A172 (cell line): Measurements from ENCODE around the gene CTNNA2. TPM values are rescaled to one million over a fixed set of nuclear protein-coding genes. Genes with fewer than 3 reads are reported as not detected.
"Not testable (repeated sequence)": the region's sequence is repeated elsewhere in the genome, so short reads cannot be mapped to it uniquely, and the experiment has no call there.

Experiments used
- DNase-seq: peaks from one replicate; pipeline ENCODE4 v3.0.0-alpha.2; 2015; ENCODE audit warnings: low spot score
- total RNA-seq: library from RNA; depleted of rRNA; stranded (reverse); fragments of >200 nt; shearing (Covaris generic); gene quantifications from 2 replicates; pipeline ENCODE4 v1.2.3, GENCODE V29; 2014

The CTNNA2 gene
- total RNA-seq, 1 experiment from 2014 or later: 0.31 TPM

GRCh38 chr2:80195034-80195433, 682.2 kb downstream of the CTNNA2 start:
- no peak for DNase-seq

GRCh38 chr2:80198042-80198441, 685.2 kb downstream of the CTNNA2 start:
- DNase-seq: no peak

GRCh38 chr2:80199504-80199903, 686.7 kb downstream of the CTNNA2 start:
- DNase-seq: no peak

- DNase-seq: not testable (repeated sequence)
These were observed 691.1 kb downstream of the CTNNA2 start for GRCh38 chr2:80203929-80204328.

GRCh38 chr2:80205498-80205897, 692.6 kb downstream of the CTNNA2 start:
- DNase-seq: no peak

GRCh38 chr2:80209458-80209857, 696.6 kb downstream of the CTNNA2 start:
- no peak for DNase-seq

GRCh38 chr2:80217446-80217845, 704.6 kb downstream of the CTNNA2 start:
- DNase-seq: no peak

- DNase-seq: no peak
These were observed 709.8 kb downstream of the CTNNA2 start for GRCh38 chr2:80222644-80223043.

- no peak for DNase-seq
These were observed 718.6 kb downstream of the CTNNA2 start for GRCh38 chr2:80231421-80231820.

GRCh38 chr2:80233333-80233732, 720.5 kb downstream of the CTNNA2 start:
- no peak for DNase-seq

- DNase-seq: peak; percentile 44
These were observed 726.0 kb downstream of the CTNNA2 start for GRCh38 chr2:80238692-80239469.

GRCh38 chr2:80242355-80242910, 729.6 kb downstream of the CTNNA2 start:
- no peak for DNase-seq

- no peak for DNase-seq
These were observed 732.2 kb downstream of the CTNNA2 start for GRCh38 chr2:80244905-80245584.

- no peak for DNase-seq
These were observed 733.7 kb downstream of the CTNNA2 start for GRCh38 chr2:80246534-80246933.

GRCh38 chr2:80247339-80247738, 734.5 kb downstream of the CTNNA2 start:
- no peak for DNase-seq

GRCh38 chr2:80248146-80248545, 735.3 kb downstream of the CTNNA2 start:
- no peak for DNase-seq

GRCh38 chr2:80252294-80252986, 739.6 kb downstream of the CTNNA2 start:
- DNase-seq: no peak

- peak; percentile 24 for DNase-seq
These were observed 743.3 kb downstream of the CTNNA2 start for GRCh38 chr2:80255918-80256781.

- no peak for DNase-seq
These were observed 743.9 kb downstream of the CTNNA2 start for GRCh38 chr2:80256782-80257167.

- no peak for DNase-seq
These were observed 744.6 kb downstream of the CTNNA2 start for GRCh38 chr2:80257450-80257849.

- DNase-seq: no peak
These were observed 745.5 kb downstream of the CTNNA2 start for GRCh38 chr2:80258341-80258740.
